HG03460 (cell line): ENCODE data around the gene KCNQ2.

ENCODE experiments used
- ATAC-seq: cut with Tn5 transposase; IDR thresholded peaks from one replicate; pipeline ENCODE4 v1.9.1; 2021; ENCODE audit not compliant: unreplicated experiment

Gene KCNQ2

DNA sequence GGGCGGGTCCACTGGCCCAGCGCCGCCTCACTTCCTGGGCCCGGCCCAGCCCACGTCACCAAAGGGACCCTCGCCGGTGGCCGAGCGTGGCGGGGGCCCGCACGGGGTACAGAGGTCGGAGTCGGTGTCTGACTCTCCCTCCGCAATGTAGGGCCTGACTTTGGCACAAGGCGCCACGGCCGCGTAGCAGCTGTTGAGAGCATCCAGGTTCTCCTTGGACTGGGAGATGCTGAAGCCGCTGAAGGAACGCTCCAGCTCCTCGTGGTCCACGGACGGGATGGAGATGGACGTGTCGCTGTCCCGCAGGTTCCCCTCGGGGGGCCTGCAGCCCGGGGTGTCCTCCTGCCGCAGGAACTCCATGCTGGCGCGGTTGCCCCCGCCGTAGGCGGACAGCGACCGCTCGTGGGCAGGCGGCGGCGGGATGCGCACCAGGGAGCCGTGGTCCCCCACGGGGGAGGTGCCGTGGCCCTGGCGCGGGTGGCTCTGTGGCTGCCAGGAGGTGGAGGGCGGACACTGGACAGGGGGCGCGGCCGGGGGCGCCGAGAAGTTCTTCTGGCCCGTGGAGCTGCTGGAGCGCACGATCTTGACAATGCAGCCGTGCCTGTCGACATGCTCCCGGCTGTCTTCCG lies 65.7 kb downstream of the KCNQ2 start:
- ATAC-seq: no peak

DNA sequence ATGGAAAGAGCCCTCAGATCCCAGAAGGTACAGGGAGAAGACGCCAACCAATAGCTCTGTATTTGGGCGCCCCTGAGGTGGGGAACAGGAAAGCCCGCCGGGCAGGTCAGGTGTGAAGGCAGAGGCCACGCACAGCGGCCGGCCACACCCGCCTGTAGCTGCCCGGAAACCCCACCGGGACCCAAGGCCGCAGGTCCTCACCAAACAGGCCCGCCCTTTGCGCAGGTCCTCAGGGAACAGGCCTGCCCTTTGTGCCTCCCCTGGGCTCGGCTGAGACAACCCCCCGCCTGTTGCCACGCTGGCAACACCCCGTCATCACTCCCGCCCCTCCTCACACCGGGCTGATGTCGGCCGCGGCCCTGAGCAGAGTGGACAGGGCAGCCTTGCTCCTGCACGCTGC lies 66.4 kb downstream of the KCNQ2 start:
- ATAC-seq: no peak

DNA sequence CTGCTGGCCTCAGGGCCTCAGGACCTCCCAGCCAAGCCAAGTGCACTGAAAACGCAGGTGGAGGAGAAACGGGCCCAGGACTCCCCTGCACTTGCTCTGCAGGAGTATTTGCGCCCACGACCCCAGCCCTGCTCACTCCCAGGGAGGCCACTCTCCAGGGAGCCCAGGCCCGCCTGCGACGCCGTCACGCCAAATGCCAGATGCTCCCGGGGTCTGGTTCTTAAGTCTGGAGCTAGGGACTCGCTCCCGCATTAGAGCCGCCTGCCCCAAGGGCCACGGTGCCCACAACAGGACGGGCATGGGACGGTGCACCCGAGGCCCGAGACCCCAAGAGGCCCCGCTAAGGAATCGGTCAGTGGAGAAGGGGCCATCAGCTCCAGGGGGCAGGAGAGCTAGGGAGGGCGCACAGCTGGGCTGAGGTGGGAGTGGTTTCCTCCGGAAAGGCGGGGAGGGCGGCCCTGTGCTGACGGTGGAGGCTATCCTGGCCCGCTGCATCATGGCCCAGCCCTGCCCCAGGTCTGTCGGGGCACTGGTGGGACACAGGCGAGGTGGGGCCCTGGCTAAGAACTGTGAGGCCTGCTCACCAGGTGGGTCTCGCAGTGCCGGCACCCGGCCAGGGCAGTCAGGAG lies 67.2 kb downstream of the KCNQ2 start:
- no peak for ATAC-seq

DNA sequence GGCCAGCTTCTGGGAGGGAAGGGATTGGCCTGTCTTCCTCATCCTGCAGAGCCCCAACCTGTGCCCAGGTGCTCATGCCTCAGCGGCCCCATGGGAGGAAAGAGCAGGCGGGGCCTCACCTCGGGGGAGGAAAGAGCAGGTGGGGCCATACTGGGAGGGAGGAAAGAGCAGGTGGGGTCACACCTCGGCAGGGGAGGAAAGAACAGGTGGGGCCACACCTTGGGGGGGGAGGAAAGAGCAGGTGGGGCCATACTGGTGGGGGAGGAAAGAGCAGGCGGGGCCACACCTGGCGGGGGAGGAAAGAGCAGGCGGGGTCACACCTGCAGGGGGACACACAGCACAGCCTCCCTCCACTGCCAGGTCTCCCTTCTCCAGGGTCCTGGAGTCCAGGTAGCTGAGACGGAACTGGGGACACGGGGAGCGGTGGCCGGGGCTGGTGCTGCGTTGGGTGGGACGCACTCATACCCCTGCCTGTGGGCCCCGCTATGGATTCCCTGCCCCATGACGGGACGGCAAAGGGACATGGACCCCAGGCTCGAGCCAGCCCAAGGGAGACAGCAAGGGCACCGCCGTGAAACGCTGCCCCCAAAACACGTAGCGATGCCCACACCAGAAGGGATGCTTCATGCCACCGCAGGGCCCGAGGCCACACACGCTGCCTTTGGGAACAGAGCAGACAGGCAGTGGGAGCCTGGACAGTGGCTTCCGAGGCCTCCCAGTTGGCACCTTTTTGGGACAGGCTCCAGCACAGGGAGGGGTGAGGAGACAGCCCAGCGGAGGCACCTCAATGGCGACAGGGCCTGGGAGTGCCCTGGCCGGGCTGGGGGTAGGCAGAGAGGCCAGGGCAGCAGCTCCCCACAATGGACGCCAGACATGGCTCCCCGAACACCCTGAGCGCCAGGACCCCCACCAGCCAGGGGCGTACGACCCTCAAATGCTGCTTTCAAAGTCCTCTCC lies 68.0 kb downstream of the KCNQ2 start:
- no peak for ATAC-seq

DNA sequence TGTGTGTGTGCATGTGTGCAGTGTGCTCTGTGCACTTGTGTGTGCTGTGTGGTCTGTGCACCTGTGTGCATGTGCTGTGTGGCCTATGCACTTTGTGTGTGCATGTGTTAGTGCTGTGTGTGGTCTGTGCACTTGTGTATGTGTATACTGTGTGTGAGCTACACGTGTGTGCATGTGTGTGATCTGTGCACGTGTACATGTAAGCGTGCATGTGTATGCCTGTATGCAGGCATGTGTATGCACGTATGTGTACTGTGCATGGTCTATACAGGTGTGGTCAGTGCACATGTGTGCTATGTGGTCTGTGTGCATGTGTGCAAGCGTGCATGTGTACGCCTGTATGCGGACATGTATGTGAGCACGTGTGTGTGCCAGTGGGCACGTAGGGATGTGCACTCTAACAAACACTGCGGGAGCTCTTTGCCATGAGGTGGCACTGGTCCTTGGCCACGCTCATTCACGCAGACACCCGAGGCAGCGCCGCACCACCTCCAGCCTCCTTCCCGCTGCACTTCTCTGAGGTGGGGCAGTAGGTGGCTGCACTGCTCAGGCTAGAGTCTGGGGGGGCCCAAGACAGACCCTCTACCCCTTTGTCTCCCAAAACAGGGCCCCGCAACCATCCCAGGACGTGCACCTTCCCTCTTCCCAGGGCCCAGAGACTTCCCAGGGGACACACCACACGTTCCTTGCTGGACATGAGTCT lies 68.9 kb downstream of the KCNQ2 start:
- no peak for ATAC-seq

DNA sequence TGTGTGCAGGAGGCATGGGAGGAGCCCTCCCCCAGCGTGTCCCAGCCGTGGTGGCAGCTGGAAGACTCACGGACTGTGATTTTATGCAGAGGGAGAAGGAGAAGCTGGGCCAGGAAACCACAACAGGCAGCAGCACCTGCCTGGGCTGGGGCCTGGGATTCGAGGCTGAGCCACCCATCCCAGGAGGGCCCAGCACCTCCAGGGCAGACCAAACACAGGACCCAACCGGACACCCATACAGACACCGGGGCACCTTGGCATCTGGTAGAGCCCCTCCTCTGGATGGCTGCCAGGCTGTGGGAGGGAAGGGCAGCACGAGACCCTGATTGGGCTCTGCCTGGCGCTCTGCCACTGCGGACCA lies 69.6 kb downstream of the KCNQ2 start:
- ATAC-seq: no peak

DNA sequence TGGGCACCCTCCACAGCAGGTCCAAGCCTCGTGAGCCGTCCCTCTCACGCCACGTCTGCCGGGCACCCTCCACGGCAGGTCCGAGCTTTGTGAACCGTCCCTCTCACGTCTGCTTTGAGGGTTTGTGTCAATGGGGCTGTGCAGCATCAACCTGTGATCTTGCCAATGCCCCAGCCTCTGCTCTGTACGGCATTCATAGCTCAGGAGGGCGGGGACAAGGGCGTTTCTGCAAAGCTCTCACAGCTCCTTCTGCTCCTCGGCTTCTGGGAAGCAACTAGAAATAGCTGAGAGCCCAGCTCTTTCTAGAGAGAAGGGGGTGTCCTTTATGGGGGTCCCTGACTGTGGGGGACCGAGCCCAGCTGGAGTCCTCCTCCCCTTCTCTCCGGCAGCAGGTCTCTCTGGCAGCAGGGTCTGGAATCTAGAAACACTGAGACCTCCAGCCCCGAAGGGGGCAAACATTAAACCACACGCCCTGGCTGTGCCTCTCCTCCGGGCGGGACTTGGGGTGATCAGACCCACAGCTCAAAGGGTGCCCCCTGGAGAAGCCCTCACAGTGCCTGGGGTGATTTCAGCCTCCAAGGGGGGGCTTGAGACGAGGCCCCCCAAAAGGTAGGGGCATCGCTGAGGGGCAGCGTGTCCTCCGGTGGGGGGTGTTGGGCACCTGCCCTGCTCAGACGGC lies 70.1 kb downstream of the KCNQ2 start:
- no peak for ATAC-seq

DNA sequence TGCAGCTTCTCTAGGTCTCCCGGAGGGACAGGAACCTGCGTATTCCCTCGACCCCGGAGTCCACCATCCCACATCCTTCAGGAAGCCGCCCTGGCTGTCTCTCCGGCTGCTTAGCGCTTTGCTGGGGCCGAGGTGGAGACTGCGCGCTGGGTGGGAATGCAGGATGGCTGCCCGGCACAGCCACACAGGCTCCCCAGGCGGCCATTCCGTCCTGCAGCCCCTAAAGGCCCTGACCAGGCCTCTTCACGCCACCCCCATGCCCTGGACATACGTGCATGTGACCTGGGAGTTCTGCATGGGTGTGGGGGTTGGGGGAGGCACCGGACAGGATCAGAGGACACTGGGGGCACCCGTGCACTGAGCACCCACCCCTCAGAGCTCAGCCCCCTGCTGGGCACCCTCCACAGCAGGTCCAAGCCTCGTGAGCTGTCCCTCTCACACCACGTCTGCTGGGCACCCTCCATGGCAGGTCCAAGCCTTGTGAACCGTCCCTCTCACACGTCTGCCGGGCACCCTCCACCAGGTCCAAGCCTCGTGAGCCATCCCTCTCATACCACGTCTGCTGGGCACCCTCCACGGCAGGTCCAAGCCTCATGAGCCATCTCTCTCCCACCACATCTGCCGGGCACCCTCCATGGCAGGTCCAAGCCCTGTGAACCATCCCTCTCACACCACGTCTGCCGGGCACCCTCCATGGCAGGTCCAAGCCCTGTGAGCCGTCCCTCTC lies 70.9 kb downstream of the KCNQ2 start:
- no peak for ATAC-seq

DNA sequence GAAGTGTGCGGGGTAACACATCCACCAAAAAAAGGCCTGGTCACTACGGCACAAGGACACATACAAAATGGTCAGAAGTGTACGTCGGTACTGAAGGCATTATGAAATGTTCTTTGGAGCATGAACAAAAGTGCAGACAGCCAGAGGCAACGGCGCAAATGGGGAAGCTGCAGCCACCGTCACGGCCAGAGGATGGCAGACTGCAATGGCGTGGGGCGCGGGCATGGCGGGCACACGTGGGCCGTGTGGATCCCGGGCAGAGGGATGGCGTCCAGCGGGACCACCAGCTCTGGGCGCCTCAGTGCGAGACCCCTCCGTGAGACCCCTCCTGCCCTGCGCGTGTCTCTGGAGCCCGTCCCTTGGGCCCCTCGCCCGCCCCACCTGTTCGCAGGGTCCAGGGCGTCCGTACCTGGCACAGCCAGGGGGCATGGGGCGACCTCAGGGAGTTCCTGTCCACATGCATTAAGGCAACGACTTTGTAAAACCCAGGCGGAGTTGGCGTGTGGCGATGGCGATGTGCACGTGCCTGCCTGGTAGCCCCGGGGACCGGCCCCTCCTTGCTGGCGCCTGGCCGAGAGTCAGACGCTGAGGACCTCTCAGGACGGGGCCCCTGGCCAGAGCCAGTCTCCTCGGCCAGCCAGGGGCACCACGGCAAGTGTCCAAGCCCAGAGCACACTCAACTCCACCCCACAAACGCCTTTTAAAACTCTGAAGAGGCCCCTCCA lies 71.8 kb downstream of the KCNQ2 start:
- ATAC-seq: no peak

DNA sequence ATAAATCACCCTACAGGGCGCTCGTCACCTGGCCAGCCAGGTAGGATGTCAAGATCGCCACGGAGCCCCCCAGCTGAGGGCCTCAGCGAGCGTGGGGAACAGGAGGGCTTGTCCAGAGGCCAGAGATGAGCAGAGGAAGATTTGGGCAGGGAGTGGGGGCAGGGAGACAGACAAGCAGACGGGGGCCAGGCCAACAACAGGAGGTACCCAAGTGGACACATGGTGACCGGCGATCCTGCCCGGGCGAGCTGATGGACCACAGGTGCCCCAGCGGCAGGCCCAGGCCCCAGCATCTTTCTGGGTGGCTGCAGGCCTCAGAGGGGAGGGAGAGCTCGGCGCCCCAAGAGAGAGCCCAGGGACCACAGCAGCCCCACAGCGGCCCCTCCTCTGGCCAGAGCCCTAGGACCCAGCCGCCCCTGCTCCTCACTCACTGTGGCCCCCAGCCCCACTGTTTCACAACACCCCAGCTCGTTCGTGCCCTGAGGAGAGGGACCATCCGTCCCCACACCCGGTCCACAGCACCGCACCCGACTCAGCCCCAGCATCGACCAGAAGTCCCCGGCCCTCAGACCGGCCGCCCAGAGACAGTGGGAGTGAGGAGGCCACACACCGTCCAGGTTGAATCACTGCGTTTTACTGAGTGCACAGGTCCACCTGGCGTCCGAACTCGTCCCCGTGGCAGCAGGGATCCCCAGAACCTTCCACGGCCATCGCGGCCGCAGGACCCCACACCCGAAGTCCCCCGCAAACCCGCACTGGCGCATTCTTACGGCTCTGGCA lies 72.7 kb downstream of the KCNQ2 start:
- ATAC-seq: no peak

DNA sequence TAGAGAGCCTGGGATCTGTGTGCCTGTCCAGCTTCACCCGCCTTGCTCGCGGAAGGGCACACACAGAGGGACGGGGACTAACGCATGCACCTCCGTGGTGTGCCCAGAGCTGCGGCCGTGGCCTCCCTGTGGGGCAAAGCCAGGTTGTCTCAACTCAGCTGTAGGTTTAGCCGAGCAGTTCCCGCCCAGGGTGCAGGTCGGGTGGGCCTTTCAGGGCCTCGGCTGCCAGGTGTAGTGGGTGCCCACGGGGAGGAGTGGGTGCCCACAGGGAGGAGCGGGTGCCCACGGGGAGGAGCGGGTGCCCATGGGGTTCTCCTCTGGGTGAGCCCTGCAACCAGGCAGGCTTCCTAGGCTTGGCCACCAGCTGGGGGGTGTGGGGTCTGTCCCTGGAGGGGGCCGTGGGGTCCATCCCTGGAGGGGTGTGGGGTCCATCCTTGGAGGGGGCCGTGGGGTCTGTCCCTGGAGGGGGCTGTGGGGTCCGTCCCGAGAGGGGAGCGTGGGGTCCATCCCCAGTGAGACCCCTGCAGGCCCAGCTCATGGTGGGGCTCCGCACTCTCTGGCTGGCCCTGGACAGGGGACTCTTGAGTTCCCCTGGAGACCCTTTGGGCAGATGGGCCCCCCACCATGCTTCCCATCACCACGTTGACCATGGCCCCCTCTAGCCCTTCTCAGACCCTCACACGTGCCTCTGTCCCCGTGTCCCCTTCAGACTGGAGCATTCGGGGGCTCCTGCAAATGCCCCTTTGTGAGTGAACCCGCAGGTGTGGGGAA lies 73.5 kb downstream of the KCNQ2 start:
- no peak for ATAC-seq

DNA sequence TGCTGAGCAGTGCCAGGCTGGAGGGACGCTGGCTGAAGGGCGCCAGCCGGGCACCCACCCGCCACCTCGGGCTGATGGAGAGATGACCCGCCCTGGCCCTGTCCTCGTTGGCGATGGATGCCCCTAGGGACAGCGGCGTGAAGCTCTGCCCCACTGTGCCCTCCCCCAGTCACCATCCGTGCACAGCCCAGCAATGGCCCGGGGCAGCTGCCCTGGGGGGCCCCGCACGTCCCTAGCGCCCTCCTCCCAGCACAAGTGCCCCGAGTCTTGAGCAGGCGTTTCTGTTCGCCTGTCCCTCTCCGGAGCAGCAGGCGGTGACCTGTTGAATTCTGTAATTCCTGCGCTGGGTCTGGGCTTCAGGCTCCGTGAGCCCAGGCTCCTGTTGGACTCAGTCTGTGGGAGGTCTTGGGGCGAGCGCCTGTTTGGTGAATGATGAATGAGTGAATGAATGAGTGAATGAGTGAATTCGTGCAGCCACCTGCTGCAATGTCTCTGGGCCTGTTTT lies 74.5 kb downstream of the KCNQ2 start:
- no peak for ATAC-seq

DNA sequence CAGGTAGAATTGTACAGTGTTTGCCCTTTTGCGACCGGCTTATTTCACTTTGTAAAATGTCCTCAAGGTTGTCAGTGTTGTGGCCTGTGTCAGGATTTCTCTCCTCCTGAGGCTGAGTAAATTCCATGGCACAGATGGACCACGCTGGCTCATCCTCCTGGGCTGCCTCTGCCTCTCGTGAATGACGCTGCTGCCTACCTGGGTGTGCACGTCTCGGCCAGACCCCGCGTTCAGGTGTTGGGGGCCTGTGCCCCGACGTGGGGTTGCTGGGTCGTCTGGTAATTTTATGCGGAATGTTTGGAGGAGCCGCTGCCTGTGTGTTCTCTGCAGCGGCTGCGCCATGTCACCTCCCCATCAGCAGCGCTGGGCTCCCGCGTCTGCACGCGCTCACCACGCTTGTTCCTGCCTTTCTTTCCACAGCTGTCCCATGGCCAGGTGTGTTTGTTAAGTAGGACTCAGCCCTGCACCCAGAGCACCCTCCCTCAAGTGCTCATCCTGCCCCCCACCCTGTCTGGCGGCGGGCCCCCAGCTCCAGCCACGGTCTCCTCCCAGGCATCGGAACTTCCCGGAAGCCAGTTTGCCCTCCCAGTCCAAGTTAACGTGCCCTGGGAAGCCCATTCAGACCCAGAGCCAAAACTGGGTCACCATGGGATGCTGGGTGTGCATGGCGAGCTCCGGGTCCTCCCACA lies 75.2 kb downstream of the KCNQ2 start:
- no peak for ATAC-seq

DNA sequence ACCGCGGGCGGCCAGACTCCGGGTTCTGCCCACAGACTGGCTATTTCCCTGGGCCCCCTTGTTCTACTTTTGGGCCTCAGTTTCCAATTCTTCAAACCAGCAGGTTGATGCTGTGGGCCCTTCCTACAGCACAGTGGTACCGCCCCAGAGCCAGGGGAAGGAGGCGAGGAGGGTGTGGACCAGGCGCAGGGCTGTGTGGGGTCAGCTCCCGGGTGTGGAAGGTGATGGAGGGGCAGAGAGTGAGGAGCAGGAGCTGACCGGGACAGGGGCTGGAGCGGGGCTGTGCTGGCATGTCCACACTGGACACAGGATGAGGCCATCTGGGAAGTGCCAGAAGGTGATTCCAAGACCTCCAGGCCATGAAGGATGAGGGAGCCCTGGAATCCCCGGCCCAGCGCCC lies 76.2 kb downstream of the KCNQ2 start:
- ATAC-seq: no peak

DNA sequence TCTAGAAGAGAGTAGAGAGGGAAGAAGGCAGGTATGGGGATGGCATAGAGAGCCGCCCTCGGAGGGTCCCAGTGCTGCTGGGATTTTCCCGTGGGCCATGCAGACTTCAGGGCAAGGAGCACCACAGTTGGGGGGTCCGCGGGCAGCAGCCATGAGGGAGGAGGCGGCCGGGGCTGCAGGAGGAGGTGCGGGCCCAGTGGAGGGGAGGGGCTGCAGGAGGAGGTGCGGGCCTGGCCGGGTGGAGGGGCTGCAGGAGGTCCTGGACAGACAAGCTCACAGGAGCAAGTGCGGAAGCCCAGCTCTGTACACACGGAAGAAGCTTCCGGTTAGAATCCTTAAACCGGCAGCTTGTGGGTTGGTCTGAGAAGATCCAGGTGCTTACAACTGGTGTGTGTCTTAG lies 76.7 kb downstream of the KCNQ2 start:
- no peak for ATAC-seq

DNA sequence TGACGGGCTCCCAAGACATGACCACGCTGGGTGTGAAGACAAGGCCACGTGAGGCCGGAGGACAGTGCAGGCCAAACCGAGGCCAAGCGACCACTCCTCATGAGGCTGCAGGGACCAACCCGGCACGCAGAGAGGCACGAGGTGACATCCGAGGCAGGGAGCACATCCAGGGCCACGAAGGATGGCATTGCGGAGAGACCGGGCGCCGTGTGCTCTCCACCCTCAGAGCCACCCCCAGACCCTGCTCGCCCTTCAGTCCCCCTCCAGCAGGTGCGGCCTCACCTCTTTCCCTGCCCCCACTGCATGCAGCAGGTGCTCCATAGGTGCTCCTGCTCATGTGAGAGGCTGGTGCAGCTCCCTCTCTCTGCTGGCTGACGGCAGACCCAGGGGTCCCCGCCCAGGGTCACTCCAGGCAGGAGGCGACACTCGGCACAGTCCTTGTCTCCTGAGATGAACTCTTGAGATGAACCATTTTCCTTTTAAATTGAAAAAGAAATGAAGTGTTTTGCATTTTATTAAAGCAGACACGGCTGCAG lies 77.5 kb downstream of the KCNQ2 start:
- ATAC-seq: no peak
